Esophagus muscularis mucosa (tissue), 4 donors: ENCODE results near the gene ST6GAL2. TPM values are rescaled to one million over a fixed set of nuclear protein-coding genes. Genes with fewer than 3 reads are reported as not detected.

Experiments used
- DNase-seq: peaks from one replicate; pipeline ENCODE4 v3.0.0-alpha.2; 2017; ENCODE audit errors: extremely low spot score
- H3K27ac ChIP-seq, 4 donors: fragments of 200-600 bp; sonication (generic); replicated peaks in 1 of 4; 1 replicate in 3 of 4; 2 replicates in 1 of 4; pipeline ENCODE4 v1.5.1; 2016 to 2019; ENCODE audit warnings: mild to moderate bottlenecking in 1 of 4
- H3K27me3 ChIP-seq, 4 donors: fragments of 200-600 bp; sonication (generic); one replicate each; pipeline versions ENCODE4 v1.5.1 to v1.6.0; 2016 to 2019
- H3K36me3 ChIP-seq, 4 donors: fragments of 200-600 bp; sonication (generic); one replicate each; pipeline ENCODE4 v1.5.1; 2016 to 2019
- H3K4me1 ChIP-seq, 4 donors: fragments of 200-600 bp; sonication (generic); one replicate each; pipeline ENCODE4 v1.5.1; 2016 to 2019
- H3K4me3 ChIP-seq, 4 donors: fragments of 200-600 bp; sonication (generic); 1 replicate in 2 of 4; 2 replicates in 2 of 4; pipeline ENCODE4 v1.5.1; 2016 to 2019; ENCODE audit warnings: mild to moderate bottlenecking in 4 of 4, moderate library complexity in 1 of 4
- H3K9me3 ChIP-seq, 4 donors: fragments of 200-600 bp; sonication (generic); 1 replicate in 3 of 4; 2 replicates in 1 of 4; pipeline ENCODE4 v1.5.1; 2016 to 2019
- EP300 ChIP-seq: sonication (generic); formaldehyde crosslinking; IDR thresholded peaks from one replicate; pipeline ENCODE4 v1.6.1; 2017; ENCODE audit warnings: antibody characterized with exemption
- POLR2A ChIP-seq: fragments of 450-650 bp; IDR thresholded peaks from one replicate; pipeline ENCODE4 v1.6.1; 2017; ENCODE audit warnings: antibody characterized with exemption, moderate library complexity, mild to moderate bottlenecking, low read depth
- POLR2AphosphoS5 ChIP-seq, 2 donors: sonication (generic); formaldehyde crosslinking; IDR thresholded peaks; one replicate each; pipeline ENCODE4 v1.6.1; 2017; ENCODE audit warnings: antibody characterized with exemption in 2 of 2
- WGBS: methylation state at CpG from one replicate; pipeline ENCODE4 v1.1.5; 2018; 5-methylcytosine and 5-hydroxymethylcytosine counted together
- intact Hi-C: fragments of 100-400 bp; cut with DNase I; formaldehyde crosslinking; loops from one replicate; pipeline ENCODE4 v1.15.1; 2023
- total RNA-seq, 4 donors: library from RNA; depleted of rRNA; stranded (reverse); fragments of >200 nt; gene quantifications; one replicate each; pipeline versions ENCODE4 v1.1.0 to v1.2.1, GENCODE V29; 2016
- TF ChIP-seq, protein P1 (sequence below), 3 experiments: fragments of 200-600 bp in 2 of 3; fragments of 450-650 bp in 1 of 3; sonication (generic) in 2 of 3; IDR thresholded peaks; one replicate each; pipeline ENCODE4 v1.5.1; 2017 to 2019; ENCODE audit warnings: antibody characterized with exemption in 3 of 3, mild to moderate bottlenecking in 2 of 3, moderate library complexity in 1 of 3

ST6GAL2 gene
- total RNA-seq, 4 donors from 2014 or later: 3.6 to 20.9 (median 7.5) TPM

DNA sequence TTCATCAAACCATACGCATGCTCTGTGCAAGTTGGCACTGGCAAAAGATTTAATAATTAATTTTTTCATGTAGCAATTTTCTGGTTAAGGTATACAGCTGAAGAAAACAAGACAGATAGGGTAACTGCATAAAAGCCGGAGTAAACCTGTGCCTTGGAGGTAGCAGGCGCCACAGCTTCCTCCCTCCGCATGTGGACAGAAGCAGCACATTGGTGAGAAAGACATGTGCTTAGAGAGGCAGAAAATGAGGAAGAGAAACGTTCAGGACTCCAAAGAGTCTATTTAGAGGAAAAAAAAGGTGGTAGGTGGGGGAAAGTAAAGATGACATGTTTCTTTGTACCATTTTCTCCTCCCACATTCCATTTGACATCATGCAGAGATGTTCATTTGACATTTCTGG is 9.3 kb downstream of the ST6GAL2 start:
- H3K27me3 ChIP-seq: no peaks in the 10 kb centered on the region
- no peaks in the 10 kb centered on the region for H3K9me3 ChIP-seq
- no peaks in the 10 kb centered on the region for H3K4me1 ChIP-seq
- no peak overlapping the region for H3K4me3 ChIP-seq
- TF ChIP-seq POLR2AphosphoS5 (IDR thresholded peaks at IDR 0.05): no peak
- no peak for TF ChIP-seq EP300
- TF ChIP-seq POLR2A: no peak
- TF ChIP-seq, protein P1, sequence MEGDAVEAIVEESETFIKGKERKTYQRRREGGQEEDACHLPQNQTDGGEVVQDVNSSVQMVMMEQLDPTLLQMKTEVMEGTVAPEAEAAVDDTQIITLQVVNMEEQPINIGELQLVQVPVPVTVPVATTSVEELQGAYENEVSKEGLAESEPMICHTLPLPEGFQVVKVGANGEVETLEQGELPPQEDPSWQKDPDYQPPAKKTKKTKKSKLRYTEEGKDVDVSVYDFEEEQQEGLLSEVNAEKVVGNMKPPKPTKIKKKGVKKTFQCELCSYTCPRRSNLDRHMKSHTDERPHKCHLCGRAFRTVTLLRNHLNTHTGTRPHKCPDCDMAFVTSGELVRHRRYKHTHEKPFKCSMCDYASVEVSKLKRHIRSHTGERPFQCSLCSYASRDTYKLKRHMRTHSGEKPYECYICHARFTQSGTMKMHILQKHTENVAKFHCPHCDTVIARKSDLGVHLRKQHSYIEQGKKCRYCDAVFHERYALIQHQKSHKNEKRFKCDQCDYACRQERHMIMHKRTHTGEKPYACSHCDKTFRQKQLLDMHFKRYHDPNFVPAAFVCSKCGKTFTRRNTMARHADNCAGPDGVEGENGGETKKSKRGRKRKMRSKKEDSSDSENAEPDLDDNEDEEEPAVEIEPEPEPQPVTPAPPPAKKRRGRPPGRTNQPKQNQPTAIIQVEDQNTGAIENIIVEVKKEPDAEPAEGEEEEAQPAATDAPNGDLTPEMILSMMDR (IDR thresholded peaks at IDR 0.05): no peak
- DNase-seq: peak; percentile 66
- 65% methylated on average over 5 of the region's 5 CpGs for WGBS
- H3K27ac ChIP-seq: no peak overlapping the region
- intact Hi-C loops: no loop called here
- no peaks in the 10 kb centered on the region for H3K36me3 ChIP-seq

DNA sequence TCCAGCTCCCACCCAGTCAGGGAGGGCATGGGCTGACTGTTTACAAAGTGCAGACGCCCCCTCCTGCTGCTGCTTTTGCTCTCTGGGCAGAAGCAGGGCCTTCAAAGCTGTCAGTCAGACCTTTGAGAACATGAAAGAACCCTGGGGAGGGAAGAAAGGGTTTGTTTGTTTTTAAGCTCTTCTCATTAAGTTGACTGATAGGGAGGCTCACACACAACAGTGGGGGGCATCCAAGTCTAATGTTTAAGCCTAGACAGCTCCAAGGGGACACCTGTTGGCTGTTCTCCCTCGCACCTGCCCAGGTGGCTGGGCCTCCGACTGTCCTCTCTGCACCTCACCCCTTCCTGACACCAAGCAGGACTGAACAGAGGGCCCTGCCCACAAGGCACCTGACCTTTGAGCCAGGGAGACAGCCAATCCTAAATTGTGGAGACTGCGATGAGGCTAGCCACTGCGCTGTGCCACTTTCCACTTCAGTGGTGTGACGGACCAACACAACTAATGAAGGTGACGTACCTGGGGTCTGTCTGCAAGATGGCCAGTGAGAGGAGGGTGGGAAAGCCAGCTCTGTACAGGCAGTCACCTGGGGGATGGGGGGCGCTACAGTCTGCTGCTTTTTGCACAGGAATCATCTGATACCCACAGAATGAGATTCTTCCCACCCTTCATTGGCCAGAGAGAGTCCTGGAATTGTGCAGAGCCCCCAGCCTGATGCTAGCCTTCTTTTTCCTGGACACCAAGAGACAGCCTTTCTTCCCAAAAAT is 16.3 kb downstream of the ST6GAL2 start:
- H3K4me1 ChIP-seq: peaks cover 0 to 23% (median 15%) of the 10 kb centered on the region in 4 donors
- DNase-seq: peak; percentile 80
- no peak overlapping the region for H3K4me3 ChIP-seq
- WGBS: 81% methylated on average over 4 of the region's 8 CpGs
- intact Hi-C loops: no loop called here
- no peaks in the 10 kb centered on the region for H3K9me3 ChIP-seq
- no peaks in the 10 kb centered on the region for H3K36me3 ChIP-seq
- H3K27ac ChIP-seq: no peak overlapping the region
- TF ChIP-seq POLR2A (no peak), EP300 (no peak), POLR2AphosphoS5 (IDR thresholded peaks at IDR 0.05) (no peak)
- TF ChIP-seq, protein P1 (IDR thresholded peaks at IDR 0.05): no peak
- H3K27me3 ChIP-seq: no peaks in the 10 kb centered on the region

DNA sequence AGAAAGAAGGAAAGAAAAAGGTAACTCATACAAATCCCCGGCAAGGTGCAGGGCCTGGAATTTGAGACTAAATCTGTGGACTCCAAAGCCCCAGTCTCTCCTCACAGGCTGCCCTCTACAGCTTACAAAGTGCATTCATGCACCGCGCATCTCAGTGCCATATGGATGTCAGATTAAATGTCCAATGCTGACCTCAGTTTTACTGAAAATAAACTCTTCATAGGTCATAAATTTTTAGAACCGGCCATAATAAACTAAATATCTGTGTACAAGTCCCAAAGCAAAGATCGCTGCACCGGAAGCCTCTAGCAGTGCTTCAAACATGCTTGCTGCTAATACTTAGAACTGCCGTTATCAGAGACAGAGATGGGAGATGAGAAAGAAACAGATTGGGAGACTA is 17.7 kb downstream of the ST6GAL2 start:
- TF ChIP-seq, protein P1 (IDR thresholded peaks at IDR 0.05): peak in 1 of 3 experiments; percentile 50
- no peak for TF ChIP-seq POLR2A
- DNase-seq: no peak
- intact Hi-C loops: no loop called here
- Histone ChIP-seq H3K9me3 (no peaks in the 10 kb centered on the region), H3K4me3 (no peak overlapping the region), H3K27me3 (no peaks in the 10 kb centered on the region), H3K36me3 (no peaks in the 10 kb centered on the region), H3K4me1 (peaks cover 0 to 26% (median 18%) of the 10 kb centered on the region in 4 donors), H3K27ac (no peak overlapping the region)
- 86% methylated on average over 7 of the region's 7 CpGs for WGBS

DNA sequence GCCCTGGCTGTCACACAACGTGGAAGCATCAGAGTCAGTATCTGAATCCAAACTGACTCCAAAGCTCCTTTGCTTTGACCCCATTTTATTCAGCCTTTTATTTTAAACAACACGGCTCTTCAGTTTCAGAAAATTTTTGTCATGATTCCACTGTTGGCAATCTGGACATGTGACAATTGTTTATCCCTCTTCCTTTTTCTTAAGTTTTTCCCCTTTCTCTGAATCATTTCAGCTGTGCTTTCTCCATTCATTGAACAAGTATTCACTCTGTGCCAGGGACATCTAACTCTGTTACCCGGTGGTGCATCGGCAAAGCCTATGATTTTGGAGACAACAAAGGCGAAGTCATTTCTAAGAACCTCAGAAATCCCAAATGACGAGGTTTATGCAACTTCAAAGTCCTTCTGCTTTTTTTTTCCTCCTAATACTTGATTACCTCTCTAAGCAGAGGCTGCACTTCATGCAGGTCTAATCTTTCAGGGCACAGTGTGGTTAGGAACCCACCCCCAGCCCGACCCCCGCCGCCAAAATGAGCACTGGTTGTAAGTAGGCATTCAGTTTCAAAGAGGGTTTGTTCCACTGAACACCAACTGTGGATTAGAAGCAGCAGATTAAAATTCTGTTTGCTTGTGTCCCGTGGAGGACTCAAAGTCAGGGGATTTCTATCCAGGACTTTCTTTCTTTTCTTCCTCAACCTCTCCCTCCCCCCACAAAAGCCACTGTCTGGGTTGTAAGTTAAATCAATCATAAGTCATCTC is 18.6 kb downstream of the ST6GAL2 start:
- intact Hi-C loops: no loop called here
- TF ChIP-seq POLR2A: no peak
- TF ChIP-seq, protein P1 (IDR thresholded peaks at IDR 0.05): no peak
- no peak for TF ChIP-seq POLR2AphosphoS5 (IDR thresholded peaks at IDR 0.05)
- no peak for TF ChIP-seq EP300
- DNase-seq: no peak
- Histone ChIP-seq H3K27me3 (no peaks in the 10 kb centered on the region), H3K4me1 (peaks cover 0 to 33% (median 27%) of the 10 kb centered on the region in 4 donors), H3K36me3 (no peaks in the 10 kb centered on the region), H3K4me3 (no peak overlapping the region), H3K27ac (peak overlapping the region in 2 of 4 donors; percentile 6 to 22), H3K9me3 (no peaks in the 10 kb centered on the region)
- WGBS: 53% methylated on average over 10 of the region's 10 CpGs
